ENCODE results near the gene MCTP1.
A peak's percentile ranks its signal among the peaks of the same experiment; 100 is the strongest.

MCTP1 gene

GRCh38 chr5:95284572-95285408, at the start of gene MCTP1:
MCTP1 (minus strand) TSS chr5:95285094.
- DNase-seq, result peak in 26 of 58 donors; percentile 8 to 64 (median 31)

- DNase-seq, result no peak
Measured at GRCh38 chr5:95332158-95332557, 47.3 kb upstream of the MCTP1 start.

GRCh38 chr5:95331358-95331757, 46.5 kb upstream of the MCTP1 start:
- no peak for DNase-seq

- DNase-seq, result no peak
Measured at GRCh38 chr5:95327211-95327610, 42.3 kb upstream of the MCTP1 start.

GRCh38 chr5:95317687-95318086, 32.8 kb upstream of the MCTP1 start:
- peak in 16 of 58 donors; percentile 0 to 43 (median 10) for DNase-seq

- no peak for DNase-seq
Measured at GRCh38 chr5:95317085-95317484, 32.2 kb upstream of the MCTP1 start.

GRCh38 chr5:95304711-95305110, 19.8 kb upstream of the MCTP1 start:
- DNase-seq, result no peak

- no peak for DNase-seq
Measured at GRCh38 chr5:95298651-95299050, 13.8 kb upstream of the MCTP1 start.

GRCh38 chr5:95296291-95296690, 11.4 kb upstream of the MCTP1 start:
- no peak for DNase-seq

- peak in 5 of 58 donors; percentile 10 to 56 (median 51) for DNase-seq
Measured at GRCh38 chr5:95285409-95285755, 488 bp upstream of the MCTP1 start.

- peak in 21 of 58 donors; percentile 6 to 70 (median 39) for DNase-seq
Measured at GRCh38 chr5:95283761-95284571, 928 bp downstream of the MCTP1 start.

GRCh38 chr5:95283022-95283615, 1.8 kb downstream of the MCTP1 start:
- no peak for DNase-seq

- DNase-seq, result peak in 1 of 58 donors; percentile 1
Measured at GRCh38 chr5:95281226-95281625, 3.7 kb downstream of the MCTP1 start.

- DNase-seq, result peak in 19 of 58 donors; percentile 6 to 77 (median 29)
Measured at GRCh38 chr5:95280401-95281095, 4.3 kb downstream of the MCTP1 start.

- no peak for DNase-seq
Measured at GRCh38 chr5:95274011-95274410, 10.9 kb downstream of the MCTP1 start.

- no peak for DNase-seq
Measured at GRCh38 chr5:95272316-95272929, 12.5 kb downstream of the MCTP1 start.

- DNase-seq, result peak in 20 of 58 donors; percentile 4 to 66 (median 33)
Measured at GRCh38 chr5:95262933-95263660, 21.8 kb downstream of the MCTP1 start.

- peak in 3 of 58 donors; percentile 7 to 25 (median 9) for DNase-seq
Measured at GRCh38 chr5:95261437-95262175, 23.3 kb downstream of the MCTP1 start.

- no peak for DNase-seq
Measured at GRCh38 chr5:95256991-95257390, 27.9 kb downstream of the MCTP1 start.
